HL-60 (cell line): Measurements from ENCODE around the gene VIPR2.
"Not testable (repeated sequence)": the region's sequence is repeated elsewhere in the genome, so short reads cannot be mapped to it uniquely, and the experiment has no call there.

Experiments
- DNase-seq, 2 experiments: peaks; one replicate each; pipeline ENCODE4 v3.0.0-alpha.2; 2010 to 2020; ENCODE audit warnings: low read depth in 1 of 2, low spot score in 1 of 2
- H3K27ac ChIP-seq: fragments of 250-450 bp; sonication (Bioruptor Pico); replicated peaks from 2 replicates; pipeline ENCODE4 v1.5.1; 2020; ENCODE audit warnings: mild to moderate bottlenecking, moderate library complexity
- H3K27me3 ChIP-seq: fragments of 250-450 bp; sonication (Bioruptor Pico); 2 replicates; pipeline ENCODE4 v1.5.1; 2021; ENCODE audit warnings: mild to moderate bottlenecking, moderate library complexity; ENCODE audit not compliant: insufficient read depth, poor library complexity, severe bottlenecking
- H3K4me3 ChIP-seq: replicated peaks from 2 replicates; pipeline ENCODE4 v1.5.1; 2011; ENCODE audit warnings: mild to moderate bottlenecking, control low read depth, low read length; ENCODE audit not compliant: insufficient read depth
- GABPA ChIP-seq: IDR thresholded peaks from 2 replicates; pipeline ENCODE4 v1.6.1; 2012; ENCODE audit warnings: low read depth
- POLR2AphosphoS5 ChIP-seq: IDR thresholded peaks from 2 replicates; pipeline ENCODE4 v1.6.1; 2012; ENCODE audit warnings: low read depth
- SPI1 ChIP-seq: IDR thresholded peaks from 2 replicates; pipeline ENCODE4 v1.6.1; 2012; ENCODE audit warnings: low read depth, mild to moderate bottlenecking, borderline replicate concordance
- TF ChIP-seq, protein P1 (sequence below): IDR thresholded peaks from one replicate; pipeline ENCODE4 v1.5.1; 2011; ENCODE audit warnings: low read length, control low read depth, inconsistent platforms; ENCODE audit not compliant: insufficient read depth
- TF ChIP-seq, protein P2 (sequence below): IDR thresholded peaks from 2 replicates; pipeline ENCODE4 v1.6.1; 2012; ENCODE audit warnings: low read depth; ENCODE audit not compliant: insufficient replicate concordance

Gene VIPR2

DNA sequence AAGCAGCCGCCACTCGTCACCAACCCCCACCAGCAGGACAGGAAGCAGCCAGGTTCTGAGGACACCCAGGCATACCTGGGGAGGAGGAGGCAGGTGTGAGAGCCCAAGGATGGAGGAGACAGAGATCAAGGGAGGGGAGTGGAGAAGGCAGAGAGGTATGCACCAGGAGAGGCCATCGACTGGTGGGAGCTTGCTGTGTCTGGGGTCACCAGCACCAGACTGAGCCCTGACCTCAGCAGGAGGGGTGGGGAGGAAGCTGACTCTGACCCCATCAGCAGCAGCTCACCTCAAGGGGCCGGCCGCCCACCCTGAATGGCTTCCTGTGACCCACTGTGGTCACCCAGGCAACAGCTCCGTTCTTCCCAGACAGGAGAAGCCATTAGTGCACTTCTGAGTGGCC, 7.8 kb downstream of the VIPR2 start:
- H3K27ac ChIP-seq = no peak overlapping the region
- DNase-seq = no peak
- no peaks in the 10 kb centered on the region for H3K27me3 ChIP-seq
- no peak overlapping the region for H3K4me3 ChIP-seq
- no peak for TF ChIP-seq GABPA
- TF ChIP-seq, protein P1, sequence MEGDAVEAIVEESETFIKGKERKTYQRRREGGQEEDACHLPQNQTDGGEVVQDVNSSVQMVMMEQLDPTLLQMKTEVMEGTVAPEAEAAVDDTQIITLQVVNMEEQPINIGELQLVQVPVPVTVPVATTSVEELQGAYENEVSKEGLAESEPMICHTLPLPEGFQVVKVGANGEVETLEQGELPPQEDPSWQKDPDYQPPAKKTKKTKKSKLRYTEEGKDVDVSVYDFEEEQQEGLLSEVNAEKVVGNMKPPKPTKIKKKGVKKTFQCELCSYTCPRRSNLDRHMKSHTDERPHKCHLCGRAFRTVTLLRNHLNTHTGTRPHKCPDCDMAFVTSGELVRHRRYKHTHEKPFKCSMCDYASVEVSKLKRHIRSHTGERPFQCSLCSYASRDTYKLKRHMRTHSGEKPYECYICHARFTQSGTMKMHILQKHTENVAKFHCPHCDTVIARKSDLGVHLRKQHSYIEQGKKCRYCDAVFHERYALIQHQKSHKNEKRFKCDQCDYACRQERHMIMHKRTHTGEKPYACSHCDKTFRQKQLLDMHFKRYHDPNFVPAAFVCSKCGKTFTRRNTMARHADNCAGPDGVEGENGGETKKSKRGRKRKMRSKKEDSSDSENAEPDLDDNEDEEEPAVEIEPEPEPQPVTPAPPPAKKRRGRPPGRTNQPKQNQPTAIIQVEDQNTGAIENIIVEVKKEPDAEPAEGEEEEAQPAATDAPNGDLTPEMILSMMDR = no peak
- TF ChIP-seq POLR2AphosphoS5 = no peak
- TF ChIP-seq, protein P2, sequence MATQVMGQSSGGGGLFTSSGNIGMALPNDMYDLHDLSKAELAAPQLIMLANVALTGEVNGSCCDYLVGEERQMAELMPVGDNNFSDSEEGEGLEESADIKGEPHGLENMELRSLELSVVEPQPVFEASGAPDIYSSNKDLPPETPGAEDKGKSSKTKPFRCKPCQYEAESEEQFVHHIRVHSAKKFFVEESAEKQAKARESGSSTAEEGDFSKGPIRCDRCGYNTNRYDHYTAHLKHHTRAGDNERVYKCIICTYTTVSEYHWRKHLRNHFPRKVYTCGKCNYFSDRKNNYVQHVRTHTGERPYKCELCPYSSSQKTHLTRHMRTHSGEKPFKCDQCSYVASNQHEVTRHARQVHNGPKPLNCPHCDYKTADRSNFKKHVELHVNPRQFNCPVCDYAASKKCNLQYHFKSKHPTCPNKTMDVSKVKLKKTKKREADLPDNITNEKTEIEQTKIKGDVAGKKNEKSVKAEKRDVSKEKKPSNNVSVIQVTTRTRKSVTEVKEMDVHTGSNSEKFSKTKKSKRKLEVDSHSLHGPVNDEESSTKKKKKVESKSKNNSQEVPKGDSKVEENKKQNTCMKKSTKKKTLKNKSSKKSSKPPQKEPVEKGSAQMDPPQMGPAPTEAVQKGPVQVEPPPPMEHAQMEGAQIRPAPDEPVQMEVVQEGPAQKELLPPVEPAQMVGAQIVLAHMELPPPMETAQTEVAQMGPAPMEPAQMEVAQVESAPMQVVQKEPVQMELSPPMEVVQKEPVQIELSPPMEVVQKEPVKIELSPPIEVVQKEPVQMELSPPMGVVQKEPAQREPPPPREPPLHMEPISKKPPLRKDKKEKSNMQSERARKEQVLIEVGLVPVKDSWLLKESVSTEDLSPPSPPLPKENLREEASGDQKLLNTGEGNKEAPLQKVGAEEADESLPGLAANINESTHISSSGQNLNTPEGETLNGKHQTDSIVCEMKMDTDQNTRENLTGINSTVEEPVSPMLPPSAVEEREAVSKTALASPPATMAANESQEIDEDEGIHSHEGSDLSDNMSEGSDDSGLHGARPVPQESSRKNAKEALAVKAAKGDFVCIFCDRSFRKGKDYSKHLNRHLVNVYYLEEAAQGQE = no peak
- TF ChIP-seq SPI1 = no peak

DNA sequence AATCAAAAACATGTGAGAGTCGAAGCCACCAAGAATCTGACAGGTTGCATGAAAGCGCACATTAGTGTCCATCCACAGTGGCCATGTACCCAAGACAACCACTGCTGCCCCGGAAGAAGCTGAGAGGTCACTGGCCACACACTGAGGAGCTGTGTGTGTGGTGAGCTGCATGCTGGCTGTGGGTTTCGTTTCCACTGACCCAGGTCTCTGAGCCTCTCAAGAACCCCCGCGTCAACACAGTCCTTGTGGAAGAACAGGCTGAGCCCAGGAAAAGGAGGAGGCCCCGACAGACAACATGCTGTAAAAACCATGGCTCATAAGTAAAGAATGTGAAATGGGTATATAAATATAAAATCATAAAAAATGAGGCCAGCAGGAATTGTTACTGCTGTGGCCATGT, 8.2 kb downstream of the VIPR2 start:
- DNase-seq = no peak
- H3K4me3 ChIP-seq = no peak overlapping the region
- TF ChIP-seq POLR2AphosphoS5 (no peak), SPI1 (no peak), GABPA (no peak)
- TF ChIP-seq, protein P2 = no peak
- no peak overlapping the region for H3K27ac ChIP-seq
- no peaks in the 10 kb centered on the region for H3K27me3 ChIP-seq

DNA sequence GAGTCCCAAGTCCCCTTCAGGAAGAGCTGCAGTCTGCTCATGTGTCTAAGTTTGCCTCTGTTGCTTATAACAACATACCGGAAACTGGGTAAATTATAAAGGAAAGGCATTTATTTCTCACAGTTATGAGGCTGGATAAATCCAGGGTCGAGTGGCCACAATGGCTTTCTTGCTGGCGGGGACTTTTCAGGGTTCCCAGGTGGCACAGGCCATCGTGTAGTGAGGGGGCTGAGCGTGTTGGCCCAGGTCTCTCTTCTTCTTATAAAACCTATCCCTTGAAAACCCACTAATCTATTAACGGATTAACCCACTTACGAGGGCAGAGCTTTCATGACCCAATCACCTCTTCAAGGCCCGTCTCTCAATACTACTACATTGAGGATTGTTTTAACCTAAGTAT, 8.7 kb downstream of the VIPR2 start:
- H3K27ac ChIP-seq = no peak overlapping the region
- DNase-seq = no peak
- TF ChIP-seq, protein P1 = no peak
- no peak for TF ChIP-seq POLR2AphosphoS5
- no peaks in the 10 kb centered on the region for H3K27me3 ChIP-seq
- no peak overlapping the region for H3K4me3 ChIP-seq

DNA sequence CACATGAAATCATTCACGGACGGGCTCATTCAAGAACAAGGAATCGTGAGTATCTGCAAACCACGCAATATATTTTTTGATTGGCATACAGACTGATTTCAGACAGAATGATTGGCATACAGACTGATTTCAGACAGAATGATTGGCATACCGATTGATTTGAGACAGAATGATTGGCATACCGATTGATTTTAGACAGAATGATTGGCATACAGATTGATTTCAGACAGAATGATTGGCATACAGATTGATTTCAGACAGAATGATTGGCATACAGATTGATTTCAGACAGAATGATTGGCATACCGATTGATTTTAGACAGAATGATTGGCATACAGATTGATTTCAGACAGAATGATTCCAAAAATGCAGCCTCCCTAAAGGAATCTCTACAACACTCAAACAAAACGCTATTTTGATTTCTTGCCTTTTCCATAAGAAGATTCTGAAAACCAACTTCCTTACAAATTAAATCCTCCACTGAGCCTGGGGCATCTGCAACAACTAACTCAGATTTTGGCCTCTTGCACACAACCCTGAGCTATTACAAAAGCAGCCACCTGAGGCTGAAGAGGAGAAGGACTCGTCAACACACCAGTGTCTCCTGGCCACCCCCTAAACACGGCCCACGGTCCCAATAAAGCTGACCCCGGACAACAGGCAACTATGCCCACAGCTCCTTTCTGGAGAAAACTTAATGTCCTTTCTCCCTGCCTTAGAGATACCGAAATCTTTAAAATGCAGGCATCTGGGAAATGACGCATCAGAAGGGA, 11.8 kb downstream of the VIPR2 start:
- not testable (repeated sequence) for H3K4me3 ChIP-seq, H3K27ac ChIP-seq, H3K27me3 ChIP-seq, DNase-seq

DNA sequence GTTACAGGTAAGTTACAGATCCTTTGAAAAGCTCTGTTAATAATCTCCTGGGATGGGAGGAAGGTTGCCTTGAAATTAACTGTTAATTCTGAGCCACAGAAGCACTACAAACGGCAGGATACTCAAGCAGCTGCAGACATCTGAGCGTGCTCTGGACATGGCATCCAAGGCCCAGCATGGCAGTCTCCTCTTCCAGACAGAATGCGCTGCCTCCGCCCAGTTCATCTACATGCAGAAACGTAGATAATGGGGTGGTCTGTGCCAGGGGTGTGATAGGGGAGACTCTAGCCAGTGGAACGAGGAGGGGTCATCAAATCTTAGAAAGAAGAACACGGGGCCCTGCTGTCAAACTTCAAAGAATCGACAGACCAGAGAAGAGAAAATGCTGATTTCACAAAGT, 13.8 kb downstream of the VIPR2 start:
- no peak for DNase-seq
- no peak overlapping the region for H3K27ac ChIP-seq

More for the DNA sequence above, 13.8 kb downstream of the VIPR2 start:
- Histone ChIP-seq H3K27me3 (no peaks in the 10 kb centered on the region), H3K4me3 (no peak overlapping the region)
- no peak for TF ChIP-seq SPI1
- TF ChIP-seq GABPA = no peak
- no peak for TF ChIP-seq POLR2AphosphoS5
- TF ChIP-seq, protein P2 = no peak
- TF ChIP-seq, protein P1 = no peak
